ENCODE measurements around the gene PAM. TPM values are rescaled to one million over a fixed set of nuclear protein-coding genes. Genes with fewer than 3 reads are reported as not detected.

PAM gene
- total and polyA plus RNA-seq, 7 donors: 14.3 to 261 (median 198) TPM

GRCh38 chr5:102722931-102723330, 32.2 kb upstream of the PAM start:
- no peak overlapping the region for H3K27ac ChIP-seq
- peaks cover 0 to 14% (median 0%) of the 10 kb centered on the region in 4 donors for H3K4me1 ChIP-seq
- H3K36me3 ChIP-seq: no peaks in the 10 kb centered on the region
- DNase-seq: no peak
- intact Hi-C loops (cut with DNase I): no loop called here
- no peak overlapping the region for H3K4me3 ChIP-seq
- no peaks in the 10 kb centered on the region for H3K9me3 ChIP-seq
- no peaks in the 10 kb centered on the region for H3K27me3 ChIP-seq
- TF ChIP-seq EP300 (IDR thresholded peaks at IDR 0.05): no peak
- 81 to 86% methylated on average over 4 of the region's 4 CpGs for WGBS, 2 donors

- TF ChIP-seq POLR2A (IDR thresholded peaks at IDR 0.05): no peak
- TF ChIP-seq POLR2AphosphoS5 (IDR thresholded peaks at IDR 0.05): no peak
- TF ChIP-seq CTCF (IDR thresholded peaks at IDR 0.05): no peak
- TF ChIP-seq EP300 (IDR thresholded peaks at IDR 0.05): no peak
- DNase-seq: no peak
- Histone ChIP-seq H3K27me3 (no peaks in the 10 kb centered on the region), H3K4me3 (no peak overlapping the region), H3K9me3 (no peaks in the 10 kb centered on the region), H3K27ac (no peak overlapping the region), H3K36me3 (no peaks in the 10 kb centered on the region), H3K4me1 (no peaks in the 10 kb centered on the region)
- WGBS, 2 donors: 54 to 74% methylated on average over 1 of the region's 1 CpG
- intact Hi-C loops (cut with DNase I): no loop called here
Measured at GRCh38 chr5:102731693-102732092, 23.4 kb upstream of the PAM start.

- no peak for DNase-seq
- no peaks in the 10 kb centered on the region for H3K9me3 ChIP-seq
- intact Hi-C loops (cut with DNase I): no loop called here
- H3K27ac ChIP-seq: no peak overlapping the region
- H3K36me3 ChIP-seq: no peaks in the 10 kb centered on the region
- no peaks in the 10 kb centered on the region for H3K27me3 ChIP-seq
- no peaks in the 10 kb centered on the region for H3K4me1 ChIP-seq
- 71 to 73% methylated on average over 5 of the region's 5 CpGs for WGBS, 2 donors
- no peak overlapping the region for H3K4me3 ChIP-seq
- TF ChIP-seq EP300 (IDR thresholded peaks at IDR 0.05) (no peak), POLR2AphosphoS5 (IDR thresholded peaks at IDR 0.05) (no peak), POLR2A (IDR thresholded peaks at IDR 0.05) (no peak), CTCF (IDR thresholded peaks at IDR 0.05) (no peak)
Measured at GRCh38 chr5:102733534-102733933, 21.6 kb upstream of the PAM start.

- Histone ChIP-seq H3K27me3 (no peaks in the 10 kb centered on the region), H3K9me3 (no peaks in the 10 kb centered on the region), H3K27ac (no peak overlapping the region), H3K4me1 (no peaks in the 10 kb centered on the region), H3K36me3 (no peaks in the 10 kb centered on the region), H3K4me3 (no peak overlapping the region)
- DNase-seq: no peak
- TF ChIP-seq POLR2AphosphoS5 (IDR thresholded peaks at IDR 0.05): no peak
- TF ChIP-seq CTCF (IDR thresholded peaks at IDR 0.05): no peak
- TF ChIP-seq EP300 (IDR thresholded peaks at IDR 0.05): no peak
- no peak for TF ChIP-seq POLR2A (IDR thresholded peaks at IDR 0.05)
- WGBS, 2 donors: 87 to 90% methylated on average over 1 of the region's 1 CpG
- intact Hi-C loops (cut with DNase I): no loop called here
Measured at GRCh38 chr5:102737161-102737560, 17.9 kb upstream of the PAM start.

GRCh38 chr5:102737805-102738469, 17.2 kb upstream of the PAM start:
- H3K36me3 ChIP-seq: no peaks in the 10 kb centered on the region
- no peak overlapping the region for H3K27ac ChIP-seq
- H3K9me3 ChIP-seq: no peaks in the 10 kb centered on the region
- H3K27me3 ChIP-seq: no peaks in the 10 kb centered on the region
- intact Hi-C loops (cut with DNase I): no loop called here
- whole genome bisulfite sequencing, 2 donors: 45 to 59% methylated on average over 7 of the region's 7 CpGs
- DNase-seq: no peak
- H3K4me3 ChIP-seq: no peak overlapping the region
- TF ChIP-seq POLR2AphosphoS5 (IDR thresholded peaks at IDR 0.05) (no peak), CTCF (IDR thresholded peaks at IDR 0.05) (no peak), POLR2A (IDR thresholded peaks at IDR 0.05) (no peak), EP300 (IDR thresholded peaks at IDR 0.05) (no peak)
- no peaks in the 10 kb centered on the region for H3K4me1 ChIP-seq
